Heart left ventricle (tissue), 16 donors: ENCODE measurements around the gene CLCA1. TPM values are rescaled to one million over a fixed set of nuclear protein-coding genes. Genes with fewer than 3 reads are reported as not detected.

Source experiments
- ATAC-seq, 4 donors: fragments of 200-7000 bp; cut with Tn5 transposase; one replicate each; pipeline ENCODE4 v1.9.1; 2020 to 2022; ENCODE audit warnings: moderate library complexity in 4 of 4, mild to moderate bottlenecking in 3 of 4, moderate number of reproducible peaks in 1 of 4
- DNase-seq, 5 donors: peaks; one replicate each; pipeline ENCODE4 v3.0.0-alpha.2; 2020
- H3K27ac ChIP-seq, 12 donors: fragments of 200-600 bp; sonication (generic) in 4 of 12; one replicate each; pipeline versions ENCODE4 v1.5.0 to v1.8.0; 2016 to 2022; ENCODE audit warnings: mild to moderate bottlenecking in 2 of 12
- H3K27me3 ChIP-seq, 9 donors: fragments of 200-600 bp; sonication (generic) in 2 of 9; one replicate each; pipeline versions ENCODE4 v1.5.1 to v1.8.0; 2016 to 2022; ENCODE audit warnings: mild to moderate bottlenecking in 3 of 9
- H3K36me3 ChIP-seq, 9 donors: fragments of 200-600 bp; sonication (generic) in 2 of 9; one replicate each; pipeline versions ENCODE4 v1.5.0 to v1.8.0; 2018 to 2022; ENCODE audit warnings: mild to moderate bottlenecking in 2 of 9
- H3K4me1 ChIP-seq, 12 donors: fragments of 200-600 bp; sonication (generic) in 4 of 12; one replicate each; pipeline versions ENCODE4 v1.5.0 to v1.8.0; 2016 to 2022; ENCODE audit warnings: mild to moderate bottlenecking in 3 of 12
- H3K4me3 ChIP-seq, 12 donors: fragments of 200-600 bp; sonication (generic) in 4 of 12; one replicate each; pipeline versions ENCODE4 v1.5.0 to v1.8.0; 2017 to 2022; ENCODE audit warnings: mild to moderate bottlenecking in 9 of 12, moderate library complexity in 4 of 12
- H3K9me3 ChIP-seq, 12 donors: fragments of 200-600 bp; sonication (generic) in 4 of 12; one replicate each; pipeline versions ENCODE4 v1.5.0 to v1.8.0; 2016 to 2022; ENCODE audit warnings: mild to moderate bottlenecking in 1 of 12
- CTCF ChIP-seq, 12 donors: fragments of 200-600 bp; sonication (generic) in 4 of 12; IDR thresholded peaks; one replicate each; pipeline versions ENCODE4 v1.5.0 to v1.8.0; 2018 to 2022; ENCODE audit warnings: antibody characterized with exemption in 12 of 12, mild to moderate bottlenecking in 5 of 12
- POLR2A ChIP-seq, 2 donors: fragments of 450-650 bp; IDR thresholded peaks; one replicate each; pipeline ENCODE4 v1.6.1; 2017; ENCODE audit warnings: antibody characterized with exemption in 2 of 2, mild to moderate bottlenecking in 2 of 2, moderate library complexity in 2 of 2
- WGBS, 4 donors: extraction: QIAGEN DNeasy Blood & Tissue Kit in 2 of 4; methylation state at CpG; one replicate each; pipeline versions ENCODE4 v1.1.5 to v1.1.7; 2013 to 2018; 5-methylcytosine and 5-hydroxymethylcytosine counted together
- intact Hi-C, 10 donors: fragments of 100-400 bp; cut with DNase I; formaldehyde crosslinking; loops; one replicate each; pipeline versions ENCODE4 v1.11.1 to v1.14.2; 2022
- polyA plus RNA-seq, 2 donors: library from polyadenylated mRNA; stranded (reverse); fragments of 200-250 nt; gene quantifications; one replicate each; pipeline ENCODE4 v1.2.3, GENCODE V29; 2013
- total RNA-seq, 9 donors: library from RNA; depleted of rRNA in 2 of 9; stranded (reverse); fragments of >200 nt in 2 of 9; fragmentation: NEBNext Ultra II Directional in 3 of 9; extraction: Animal tissue kit (Norgen Biotek cat#: 25700) in 3 of 9; gene quantifications; one replicate each; pipeline versions ENCODE4 v1.1.0 to v1.2.4, GENCODE V29; 2016 to 2023
- donor health status: ischemic (EF 13 %, LVEDD 7.1; RV severe dilation, severe dysfunction).
- donor health status: healthy with polysubstance abuse.
- donor health status: DM: no; HTN: yes; CAD: no.
- donor health status: DM: no; HTN: no; CAD: no.
- donor health status: ischemic (EF 25% LVEDD 6.9; RV normal size, moderate dysfunction).
- donor health status: ischemic (EF 25% LVEDD 5.7; RV mildly dilated, moderate dysfunction).
- donor health status: healthy.
- donor health status: DM: yes; HTN: yes; CAD: no.
- donor health status: ischemic (EF 35%, LVEDD 5.7; RV mildly dilated, moderate dysfunction).
- donor health status: nonischemic (EF 11% LVEDD 7.7; RV severe dilation, severe dysfunction).
- donor health status: DM: yes; HTN: yes; CAD: no.
- donor health status: PGD.
- donor health status: ischemic (EF 29% LVEDD 5.4; RV normal size, mild dysfunction).
- donor health status: nonischemic (EF 23%, LVEDD 6.1; RV moderate dilation, normal function).

CLCA1 gene
- total and polyA plus RNA-seq, 11 donors: 0.06 to 0.07 TPM; not detected in 9

- Histone ChIP-seq H3K4me3 (no peak overlapping the region), H3K9me3 (no peaks in the 10 kb centered on the region), H3K27me3 (no peaks in the 10 kb centered on the region), H3K36me3 (no peaks in the 10 kb centered on the region), H3K27ac (no peak overlapping the region), H3K4me1 (peaks cover 0 to 19% (median 6%) of the 10 kb centered on the region in 12 donors)
- no peak for TF ChIP-seq POLR2A (IDR thresholded peaks at IDR 0.05)
- TF ChIP-seq CTCF (IDR thresholded peaks at IDR 0.05): no peak
- WGBS, 4 donors: 70 to 92% (median 77%) methylated on average over 2 of the region's 2 CpGs
- DNase-seq (no peak), ATAC-seq (no peak)
- intact Hi-C loops: loop anchor here (5.0 to 10.0 kb wide), 8 partner anchors 36 to 236 kb away; partner anchors contain the start of gene SH3GLB1 (in 4 of the 10)
Measured at GRCh38 chr1:86508583-86508969, 39.8 kb downstream of the CLCA1 start.

GRCh38 chr1:86515597-86515996, 46.9 kb downstream of the CLCA1 start:
- ATAC-seq (peak in 2 of 4 donors; percentile 45 to 50), DNase-seq (no peak)
- H3K27me3 ChIP-seq: no peaks in the 10 kb centered on the region
- H3K4me3 ChIP-seq: no peak overlapping the region
- no peaks in the 10 kb centered on the region for H3K4me1 ChIP-seq
- no peak for TF ChIP-seq POLR2A (IDR thresholded peaks at IDR 0.05)
- peak in 7 of 12 donors; percentile 8 to 35 (median 24) for TF ChIP-seq CTCF (IDR thresholded peaks at IDR 0.05)
- no peaks in the 10 kb centered on the region for H3K36me3 ChIP-seq
- no peaks in the 10 kb centered on the region for H3K9me3 ChIP-seq
- intact Hi-C loops: no loop called here
- 46 to 61% (median 57%) methylated on average over 2 of the region's 2 CpGs for WGBS, 4 donors
- no peak overlapping the region for H3K27ac ChIP-seq

GRCh38 chr1:86516335-86516734, 47.6 kb downstream of the CLCA1 start:
- TF ChIP-seq CTCF (IDR thresholded peaks at IDR 0.05) (no peak), POLR2A (IDR thresholded peaks at IDR 0.05) (no peak)
- WGBS, 4 donors: 91 to 98% (median 94%) methylated on average over 1 of the region's 1 CpG
- Histone ChIP-seq H3K4me1 (no peaks in the 10 kb centered on the region), H3K27me3 (no peaks in the 10 kb centered on the region), H3K9me3 (no peaks in the 10 kb centered on the region), H3K27ac (no peak overlapping the region), H3K36me3 (no peaks in the 10 kb centered on the region), H3K4me3 (no peak overlapping the region)
- DNase-seq (no peak), ATAC-seq (no peak)
- intact Hi-C loops: no loop called here

GRCh38 chr1:86517336-86517735, 48.6 kb downstream of the CLCA1 start:
- H3K27ac ChIP-seq: no peak overlapping the region
- no peaks in the 10 kb centered on the region for H3K4me1 ChIP-seq
- no peaks in the 10 kb centered on the region for H3K36me3 ChIP-seq
- intact Hi-C loops: no loop called here
- WGBS, 4 donors: 65 to 85% (median 73%) methylated on average over 1 of the region's 1 CpG
- TF ChIP-seq POLR2A (IDR thresholded peaks at IDR 0.05) (no peak), CTCF (IDR thresholded peaks at IDR 0.05) (no peak)
- ATAC-seq (no peak), DNase-seq (no peak)
- no peaks in the 10 kb centered on the region for H3K9me3 ChIP-seq
- H3K27me3 ChIP-seq: peaks cover 0 to 3% (median 0%) of the 10 kb centered on the region in 9 donors
- no peak overlapping the region for H3K4me3 ChIP-seq
